Kidney tubule cell (primary cell): ENCODE measurements around the gene SEMA5A.
"Not testable (repeated sequence)": the region's sequence is repeated elsewhere in the genome, so short reads cannot be mapped to it uniquely, and the experiment has no call there.

Experiments used
- DNase-seq: peaks from one replicate; pipeline ENCODE4 v3.0.0-alpha.2; 2018; ENCODE audit warnings: low spot score

SEMA5A gene

DNA sequence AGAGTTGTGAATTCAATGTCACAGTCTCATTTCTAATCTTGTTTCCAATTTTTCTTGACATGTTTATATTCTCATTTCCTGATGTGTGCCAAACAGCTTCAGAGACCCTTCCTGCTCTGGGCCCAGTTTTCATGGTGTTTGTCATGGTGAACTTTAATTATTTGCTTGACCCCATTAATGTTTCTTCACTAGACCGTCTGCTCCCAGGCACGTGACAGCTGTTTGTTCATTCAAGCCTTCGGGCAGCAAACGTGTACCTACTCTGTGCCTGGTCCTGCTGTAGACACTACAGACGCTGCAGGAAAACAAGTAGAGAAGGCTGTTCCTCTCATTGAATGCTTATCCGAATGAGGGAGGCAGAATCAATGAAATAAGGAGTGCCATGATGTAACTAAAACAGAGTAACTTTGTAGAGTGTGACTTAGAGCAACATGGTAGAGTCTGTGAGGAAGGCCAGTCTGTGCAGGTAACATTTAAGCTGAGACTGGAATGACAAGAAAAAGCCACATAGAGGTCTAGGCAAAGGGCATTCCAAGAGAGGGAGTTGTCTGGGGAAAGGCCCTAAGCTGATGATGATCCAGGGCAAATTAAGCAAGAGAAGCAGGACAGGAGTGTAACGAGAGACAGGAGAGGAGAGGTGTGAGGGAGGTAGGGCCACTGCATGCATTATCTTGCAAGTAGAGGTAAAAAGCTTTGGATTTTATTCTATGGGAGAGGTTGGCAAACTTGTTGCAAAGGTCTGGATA lies 191.4 kb downstream of the SEMA5A start:
- DNase-seq, result no peak

DNA sequence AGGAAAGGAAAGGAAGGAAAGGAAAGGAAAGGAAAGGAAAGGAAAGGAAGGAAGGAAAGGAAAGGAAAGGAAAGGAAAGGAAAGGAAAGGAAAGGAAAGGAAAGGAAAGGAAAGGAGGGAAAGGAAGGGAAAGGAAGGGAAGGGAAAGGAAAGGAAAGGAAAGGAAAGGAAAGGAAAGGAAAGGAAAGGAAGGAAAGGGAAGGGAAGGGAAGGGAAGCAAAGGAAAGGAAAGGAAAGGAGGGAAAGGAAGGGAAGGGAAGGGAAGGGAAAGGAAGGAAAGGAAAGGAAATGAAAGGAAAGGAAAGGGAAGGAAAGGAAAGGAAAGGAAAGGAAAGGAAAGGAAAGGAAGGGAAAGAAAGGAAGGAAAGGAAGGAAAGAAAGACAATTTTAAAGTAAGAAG lies 192.8 kb downstream of the SEMA5A start:
- not testable (repeated sequence) for DNase-seq

DNA sequence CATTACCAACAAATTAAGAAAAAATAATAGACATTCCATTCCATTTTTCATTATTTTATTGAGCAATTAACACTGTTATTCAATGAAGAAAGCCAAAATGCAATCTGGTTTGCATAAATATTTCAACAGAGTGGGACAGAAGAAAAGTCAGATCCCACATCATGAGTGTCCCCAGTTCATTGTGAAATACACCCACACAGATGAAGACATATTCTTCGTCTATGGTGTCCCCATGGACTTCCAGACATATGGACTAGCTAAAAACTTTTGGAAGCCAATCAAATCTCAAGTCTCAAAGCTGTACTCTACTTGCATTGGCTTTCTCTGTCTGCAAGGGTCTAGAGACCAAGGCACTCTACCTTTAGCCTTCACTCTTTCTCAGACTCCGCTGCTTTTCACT lies 194.3 kb downstream of the SEMA5A start:
- DNase-seq, result no peak

DNA sequence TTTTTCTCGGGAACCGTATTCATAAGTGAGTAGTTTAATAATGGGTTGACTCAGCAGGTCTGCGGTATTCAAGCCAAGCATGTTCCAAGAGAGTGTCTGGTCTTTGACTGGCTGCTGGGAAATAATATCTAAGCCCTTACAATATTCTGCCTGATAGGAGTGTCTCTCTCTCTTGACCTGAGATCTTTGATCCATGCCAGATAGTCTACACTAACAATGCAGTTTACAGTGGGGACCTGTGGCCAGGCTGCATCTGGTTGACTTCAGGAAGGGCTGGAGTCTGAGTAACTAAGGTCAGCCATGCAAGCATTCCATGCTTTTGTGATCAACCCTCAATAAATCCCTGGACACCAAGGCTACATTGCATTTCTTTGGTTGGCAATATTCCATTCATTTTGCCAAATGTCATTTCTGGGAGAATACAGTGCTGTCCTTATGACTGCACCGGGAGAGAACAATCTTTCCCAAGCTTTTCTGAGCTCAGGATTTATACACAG lies 195.5 kb downstream of the SEMA5A start:
- DNase-seq, result peak; percentile 61

DNA sequence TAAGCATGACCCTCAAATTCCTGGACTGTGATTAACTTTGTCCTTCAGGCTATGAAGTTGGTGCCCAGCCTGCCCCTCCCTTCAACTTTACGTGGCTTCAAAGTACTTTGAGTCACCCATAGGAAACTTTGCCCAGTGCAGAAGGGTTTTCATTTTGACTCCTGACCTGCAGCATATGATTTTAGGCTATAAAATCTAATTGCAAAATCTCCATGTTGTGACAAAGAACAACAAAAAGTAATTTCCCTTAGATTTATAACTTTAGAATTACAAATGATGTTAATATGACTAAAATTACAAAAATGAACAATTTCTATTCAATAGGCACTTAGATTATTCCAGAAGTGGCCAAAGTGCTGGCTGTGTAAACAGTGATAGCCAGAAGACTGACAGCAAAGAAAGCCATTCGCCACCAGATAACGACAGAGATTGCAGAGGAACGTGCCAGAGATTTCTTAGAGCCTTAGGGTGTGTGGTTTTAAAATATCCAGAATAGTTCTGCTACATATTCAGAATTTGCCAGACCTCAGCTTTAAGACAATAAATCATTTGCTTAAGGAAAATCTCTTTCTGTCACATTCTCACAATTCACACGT lies 197.4 kb downstream of the SEMA5A start:
- peak; percentile 61 for DNase-seq

DNA sequence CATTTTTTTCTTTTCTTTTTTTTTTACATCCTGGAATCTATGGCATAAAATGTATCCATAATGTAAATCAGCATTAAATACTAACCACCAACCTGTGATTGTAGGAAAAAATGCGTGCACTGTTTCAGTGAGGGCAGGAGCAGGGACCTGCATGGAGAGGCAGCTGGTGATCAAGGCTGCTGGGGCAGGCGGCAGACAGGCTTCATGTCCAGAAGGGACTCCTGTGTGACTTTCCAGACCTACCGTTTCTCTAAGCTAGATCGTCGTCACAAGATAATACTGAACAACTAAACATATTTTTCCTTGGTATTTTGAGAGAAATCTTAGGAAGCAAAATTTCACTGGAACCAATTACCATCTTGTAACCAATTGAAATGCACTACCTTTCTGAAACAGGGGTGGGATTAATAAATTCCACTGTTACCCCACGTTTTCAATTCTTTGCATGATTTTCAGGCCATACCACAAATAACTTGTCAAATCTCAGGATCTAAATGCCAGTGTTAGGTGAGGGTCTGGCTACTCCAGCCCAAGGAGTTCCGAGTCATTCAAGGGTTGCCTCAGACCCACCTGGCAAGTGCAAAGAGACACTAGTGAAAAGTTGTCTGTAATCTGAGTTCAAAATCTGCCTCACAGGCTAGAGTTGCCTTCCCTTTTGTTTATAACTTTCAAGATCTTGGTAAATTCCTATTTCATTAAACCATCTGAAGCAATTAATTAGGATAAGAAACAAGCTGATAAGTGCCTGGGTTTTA lies 198.2 kb downstream of the SEMA5A start:
- DNase-seq, result no peak

DNA sequence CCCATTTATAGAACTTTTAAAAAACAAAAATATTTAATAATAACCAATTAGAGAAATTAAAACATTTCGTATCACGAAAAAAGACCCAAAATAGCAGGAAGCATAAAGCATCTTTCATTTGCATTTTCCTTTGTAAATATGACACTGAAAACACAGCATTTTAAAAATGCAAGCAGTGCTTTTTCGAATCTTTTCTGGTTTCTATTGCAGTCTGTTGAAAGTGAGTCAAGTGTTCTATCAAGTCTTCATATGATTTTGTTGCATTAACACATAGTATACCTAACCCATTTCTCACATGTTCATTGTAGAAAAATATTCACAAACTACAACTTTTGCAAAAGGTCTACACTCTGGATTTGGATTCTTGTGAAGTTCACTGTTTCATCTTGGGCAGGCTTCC lies 198.8 kb downstream of the SEMA5A start:
- DNase-seq, result no peak

DNA sequence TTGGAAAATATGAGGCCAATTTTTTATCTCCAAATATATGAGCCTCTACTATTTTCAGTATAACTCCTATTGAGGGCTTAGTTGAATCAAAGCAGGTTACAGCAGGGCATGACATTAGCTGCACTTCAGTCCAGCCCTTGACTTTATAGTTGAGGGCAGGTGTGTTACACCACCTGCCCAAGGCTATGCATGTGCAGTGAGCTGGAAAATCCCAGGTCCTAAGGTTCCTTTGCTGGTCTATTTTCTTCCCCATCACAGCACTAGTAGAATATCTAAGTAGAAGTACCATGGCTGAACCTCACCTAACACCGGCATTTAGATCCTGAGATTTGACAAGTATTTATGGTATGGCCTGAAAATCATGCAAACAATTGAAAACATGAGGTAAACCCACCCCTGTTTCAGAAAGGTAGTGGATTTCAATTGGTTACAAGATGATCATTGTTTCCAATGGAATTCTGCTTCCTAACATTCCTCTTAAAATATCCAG lies 201.1 kb downstream of the SEMA5A start:
- peak; percentile 16 for DNase-seq

DNA sequence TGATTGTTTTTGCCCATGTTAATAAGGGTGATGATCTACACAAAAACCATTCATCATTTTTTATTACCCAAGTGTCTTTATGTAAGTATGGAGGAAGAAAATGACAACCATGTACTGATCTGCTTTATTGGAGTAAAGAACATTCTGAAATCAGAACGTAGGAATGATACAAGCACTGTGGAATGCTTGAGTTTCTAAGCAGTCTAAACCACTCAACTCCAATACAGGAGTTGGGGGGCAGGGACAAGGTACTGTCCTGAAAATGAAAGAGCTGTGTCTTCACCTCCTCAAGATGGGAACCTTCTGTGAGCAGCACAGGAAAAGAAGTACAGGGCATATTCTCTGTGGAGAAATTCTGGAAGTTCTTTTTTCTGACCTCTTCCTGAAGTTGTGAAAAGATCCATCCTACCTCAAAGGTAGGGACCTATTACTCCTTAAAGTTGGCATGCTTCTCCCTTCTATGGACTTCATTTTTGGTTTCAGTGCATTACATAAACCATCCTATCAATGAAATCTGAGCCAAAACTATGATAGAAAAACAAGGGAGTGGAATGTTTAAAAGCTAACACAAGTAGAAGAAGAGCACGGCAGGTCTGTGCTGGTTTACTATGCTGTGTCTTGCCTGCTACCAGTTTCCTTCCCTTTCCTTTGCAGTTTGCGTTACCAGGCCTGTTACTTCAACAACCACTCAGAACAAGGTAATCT lies 202.6 kb downstream of the SEMA5A start:
- peak; percentile 63 for DNase-seq

DNA sequence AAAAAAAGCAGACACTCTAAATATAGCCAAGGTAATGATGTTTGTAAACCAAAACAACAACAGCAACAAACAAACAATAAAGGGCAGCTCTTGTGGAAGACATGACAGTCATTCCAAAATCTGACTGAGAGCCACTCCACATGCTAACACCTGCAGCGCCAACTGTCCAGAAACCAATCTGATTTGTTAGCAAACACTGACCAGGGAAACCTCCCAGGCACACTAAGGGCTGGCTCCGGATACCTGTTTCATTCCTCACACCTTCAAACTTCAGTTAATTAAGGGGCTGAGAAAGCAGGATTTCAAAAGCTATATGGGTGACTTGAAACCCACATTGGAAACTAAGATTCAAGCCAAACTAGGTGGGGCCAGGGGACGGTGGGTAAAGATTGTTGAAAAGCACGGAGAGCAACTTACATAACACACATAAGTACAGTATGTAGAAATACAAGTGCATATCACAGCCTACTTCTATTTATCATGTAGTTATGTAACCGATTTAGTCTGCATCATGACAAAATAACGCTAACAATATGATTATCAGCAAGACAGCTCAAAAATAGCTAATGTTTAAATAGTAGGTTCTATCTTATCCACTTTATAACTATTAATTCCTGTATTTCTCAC lies 203.6 kb downstream of the SEMA5A start:
- no peak for DNase-seq

DNA sequence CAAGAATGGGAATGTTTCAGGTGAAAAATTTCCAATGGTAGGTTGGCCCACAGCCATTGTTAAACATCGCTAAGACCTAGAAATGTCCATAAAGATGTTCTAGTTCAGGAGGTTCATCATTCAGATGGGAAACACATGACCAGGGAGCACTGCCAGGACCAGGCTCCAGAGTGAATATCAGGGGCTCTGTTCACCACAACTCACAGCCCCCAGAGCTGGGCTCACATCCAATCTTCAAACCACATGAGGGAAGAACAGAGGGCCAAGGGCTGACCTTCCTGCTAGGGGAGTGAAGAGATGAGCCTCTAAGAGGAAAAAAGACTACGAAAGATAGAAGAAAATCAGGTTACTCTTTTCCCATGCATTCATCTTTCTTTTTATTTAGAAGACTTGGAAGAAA lies 205.8 kb downstream of the SEMA5A start:
- DNase-seq, result no peak

DNA sequence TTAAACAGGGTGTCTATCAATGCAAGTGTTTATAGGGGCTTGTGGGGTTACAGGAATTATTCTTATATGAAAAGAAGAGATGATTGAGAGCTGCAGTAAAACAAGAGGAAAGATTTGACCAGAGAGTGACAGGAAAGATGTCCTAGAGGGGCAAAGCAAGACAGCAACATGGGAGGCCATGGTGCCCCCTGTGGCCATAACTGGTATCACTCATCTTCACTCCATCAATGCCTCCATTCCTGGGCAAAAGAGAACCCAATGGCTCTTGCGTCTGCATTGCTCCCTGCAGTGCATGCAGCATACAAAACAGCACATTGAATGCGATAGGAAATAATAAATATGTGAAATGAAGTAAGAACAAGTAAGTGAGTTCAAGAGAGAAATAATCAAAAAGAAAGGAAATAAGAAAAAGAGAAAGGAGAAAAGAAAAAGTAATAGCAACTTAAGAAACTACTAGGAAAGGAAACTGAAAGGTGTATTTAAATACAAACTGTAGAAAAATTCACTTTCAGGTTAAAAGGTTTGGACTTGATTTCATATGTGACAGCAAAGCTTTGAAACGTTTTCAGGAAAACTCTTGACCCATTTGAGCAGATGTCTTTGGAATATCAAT lies 206.6 kb downstream of the SEMA5A start:
- peak; percentile 9 for DNase-seq

DNA sequence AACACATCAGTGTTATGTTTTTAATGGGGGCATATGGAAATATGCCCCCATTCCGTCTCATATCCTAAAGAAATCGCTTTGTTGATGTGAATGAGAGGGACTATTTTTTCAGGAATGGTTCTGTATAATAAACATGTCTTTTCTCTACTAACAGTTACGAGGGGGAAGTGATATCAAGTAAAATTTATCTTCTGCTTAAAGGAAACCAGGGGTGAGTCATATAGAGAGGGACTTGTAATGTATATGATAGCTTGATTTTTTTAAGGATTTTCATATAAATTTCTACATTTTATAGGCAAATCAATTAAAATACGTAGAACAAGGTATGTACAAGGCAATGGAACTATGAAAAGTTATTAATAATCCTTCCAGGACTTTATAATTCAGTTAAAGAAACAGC lies 207.1 kb downstream of the SEMA5A start:
- no peak for DNase-seq

DNA sequence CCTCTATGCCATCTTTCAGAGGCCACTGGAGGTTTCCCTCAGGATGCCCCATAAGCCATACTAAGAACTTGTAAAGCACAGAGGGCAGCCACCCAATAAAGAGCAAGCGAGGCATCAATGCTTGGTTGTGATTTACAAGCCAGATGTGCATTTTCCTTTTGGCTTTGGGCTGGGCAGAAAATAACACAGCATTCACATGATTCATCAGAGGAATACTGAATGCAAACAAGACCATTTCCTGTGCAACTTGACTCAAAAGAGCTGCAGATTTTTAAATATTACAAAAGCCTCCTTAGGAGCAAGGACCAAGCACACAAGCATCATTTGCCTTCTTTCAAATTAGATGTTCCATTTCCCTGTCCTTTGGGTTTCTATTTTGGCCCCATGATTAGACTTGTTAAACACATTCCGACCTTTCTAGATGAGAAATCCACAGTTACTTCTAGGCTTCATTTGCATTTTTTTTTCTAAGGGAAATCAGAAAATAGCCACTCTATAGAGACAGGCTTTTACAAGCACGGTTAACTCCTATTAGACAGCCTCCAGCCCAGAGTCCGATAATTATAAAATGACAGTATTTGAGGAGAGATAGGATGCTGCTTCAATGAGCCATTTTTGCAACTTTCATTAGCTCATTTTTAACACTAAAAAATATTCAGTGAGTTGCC lies 207.8 kb downstream of the SEMA5A start:
- no peak for DNase-seq

DNA sequence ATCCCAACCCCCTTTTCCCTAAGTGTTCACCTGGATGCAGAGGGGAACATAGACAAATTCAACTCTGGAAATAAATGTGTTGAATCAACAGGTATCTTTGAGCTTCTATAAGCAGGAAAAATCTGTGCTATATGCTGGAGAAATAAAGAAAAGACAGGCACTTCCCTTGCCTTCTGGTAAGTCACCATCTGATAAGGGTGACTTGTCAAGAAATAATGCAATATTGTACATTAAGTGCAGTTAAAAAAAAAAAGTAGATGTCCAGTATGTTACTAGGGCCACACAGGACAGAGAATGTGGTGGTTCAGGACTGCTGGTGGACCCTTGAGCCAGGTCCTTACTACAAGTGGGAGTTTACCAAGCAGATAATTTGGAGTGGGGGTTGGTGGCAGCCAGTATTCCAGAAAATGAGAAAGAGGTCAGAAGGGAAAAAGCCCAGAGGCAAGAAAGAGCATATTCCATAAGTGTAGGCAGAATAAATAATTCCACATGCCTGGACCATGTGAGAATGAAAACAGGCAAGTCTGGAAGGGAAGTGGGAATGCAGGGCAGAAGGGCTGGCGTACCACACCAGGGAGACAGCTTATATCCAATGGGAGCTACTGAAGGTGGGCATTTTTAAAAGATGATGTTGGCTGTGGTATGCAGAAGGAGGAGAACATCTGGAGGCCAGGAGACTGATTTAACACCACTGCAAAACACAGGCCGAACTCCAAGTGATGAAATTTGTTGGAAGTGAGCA lies 209.9 kb downstream of the SEMA5A start:
- no peak for DNase-seq

DNA sequence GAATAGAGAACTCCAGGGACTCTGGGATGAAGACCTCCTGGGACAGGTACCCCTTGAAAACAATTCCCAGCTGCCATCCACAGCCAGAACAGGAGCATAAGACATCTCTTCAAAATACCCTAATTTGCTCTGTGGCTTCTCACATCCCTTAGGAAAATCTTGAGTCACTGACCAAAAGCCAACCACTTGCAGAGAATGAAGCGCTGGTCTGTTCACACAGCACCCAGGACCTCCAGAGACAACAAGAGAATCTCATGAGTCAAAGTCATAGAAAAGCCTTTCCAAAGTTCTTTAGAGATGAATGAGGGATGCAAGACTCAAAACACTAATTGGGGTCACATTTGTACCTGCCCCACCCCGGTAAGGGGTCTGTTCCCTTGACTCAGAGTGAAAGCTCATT lies 210.6 kb downstream of the SEMA5A start:
- DNase-seq, result no peak

DNA sequence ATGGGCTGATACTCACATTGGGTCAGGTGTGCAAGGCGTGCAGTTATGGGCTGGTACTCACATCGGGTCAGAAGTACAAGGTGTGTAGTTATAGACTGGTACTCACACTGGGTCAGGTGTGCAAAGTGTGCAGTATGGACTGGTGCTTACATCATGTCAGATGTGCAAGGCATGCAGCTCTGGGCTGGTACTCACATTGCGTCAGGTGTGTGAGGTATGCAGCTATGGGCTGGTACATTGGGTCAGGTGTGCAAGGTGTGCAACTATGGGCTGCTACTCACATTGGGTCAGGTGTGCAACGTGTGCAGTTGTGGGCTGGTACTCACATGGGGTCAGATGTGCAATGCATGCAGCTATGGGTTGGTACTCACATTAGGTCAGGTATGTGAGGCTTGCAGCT lies 213.8 kb downstream of the SEMA5A start:
- DNase-seq, result no peak

DNA sequence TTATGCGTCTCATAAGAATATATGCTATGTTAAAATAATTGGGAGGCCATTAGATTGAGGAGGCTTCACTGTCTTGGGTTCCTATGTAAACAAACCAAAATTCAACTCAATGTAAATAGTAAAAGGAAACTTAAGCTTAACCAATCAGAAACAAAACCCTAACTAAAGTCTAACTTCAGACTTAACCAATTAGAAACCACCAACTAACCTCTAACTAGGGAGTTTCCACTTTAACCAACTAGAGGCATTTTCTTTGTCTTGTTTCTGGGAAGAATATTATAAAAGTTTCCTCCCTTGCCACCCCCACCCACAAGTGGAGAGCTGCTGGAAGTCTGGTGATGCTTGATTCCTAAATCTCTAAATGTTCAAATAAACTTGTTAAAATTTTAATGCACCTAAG lies 214.5 kb downstream of the SEMA5A start:
- DNase-seq, result no peak

DNA sequence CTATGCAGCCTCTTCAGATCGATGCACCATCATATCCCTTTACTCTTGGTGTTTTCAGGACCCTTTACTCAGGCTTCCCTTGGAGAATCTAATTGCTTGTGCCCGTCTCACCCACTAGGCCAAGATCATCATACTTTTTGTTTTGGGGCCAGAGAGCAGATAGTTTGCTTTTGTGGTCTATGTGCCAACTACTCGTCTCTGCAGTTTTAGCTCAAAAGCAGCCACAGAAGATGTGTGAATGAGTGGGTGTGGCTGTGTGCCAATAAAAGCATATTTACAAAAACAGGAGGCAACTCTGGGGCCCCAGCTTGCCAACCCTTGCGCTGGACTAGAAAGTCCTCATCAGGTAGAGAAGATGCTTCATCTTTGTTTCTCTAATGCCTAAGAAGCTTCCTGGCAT lies 216.8 kb downstream of the SEMA5A start:
- DNase-seq, result no peak

DNA sequence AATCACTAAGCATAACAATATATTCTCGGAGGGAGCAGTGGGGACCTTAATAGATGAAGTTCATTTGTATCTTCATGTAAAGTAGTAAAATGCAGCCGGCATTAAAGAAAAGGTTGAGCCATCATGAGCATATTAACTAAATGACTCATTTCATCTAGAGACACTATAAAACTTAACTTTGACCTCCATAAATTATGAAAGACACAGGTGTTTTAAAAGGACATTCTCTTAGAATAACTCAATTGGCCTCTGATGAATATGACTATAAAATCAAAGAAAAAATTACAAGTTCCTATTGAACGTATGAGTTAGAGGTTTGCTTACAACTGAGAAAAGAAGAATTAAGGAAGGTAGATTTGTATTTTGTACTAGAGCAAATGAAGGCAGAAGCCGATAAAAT lies 220.3 kb downstream of the SEMA5A start:
- DNase-seq, result no peak
